HG03432 (cell line): ENCODE data around the gene COPS8.

Experiments used
- ATAC-seq: cut with Tn5 transposase; IDR thresholded peaks from one replicate; pipeline ENCODE4 v1.9.1; 2021; ENCODE audit warnings: mild to moderate bottlenecking, moderate library complexity; ENCODE audit not compliant: unreplicated experiment

The COPS8 gene

DNA sequence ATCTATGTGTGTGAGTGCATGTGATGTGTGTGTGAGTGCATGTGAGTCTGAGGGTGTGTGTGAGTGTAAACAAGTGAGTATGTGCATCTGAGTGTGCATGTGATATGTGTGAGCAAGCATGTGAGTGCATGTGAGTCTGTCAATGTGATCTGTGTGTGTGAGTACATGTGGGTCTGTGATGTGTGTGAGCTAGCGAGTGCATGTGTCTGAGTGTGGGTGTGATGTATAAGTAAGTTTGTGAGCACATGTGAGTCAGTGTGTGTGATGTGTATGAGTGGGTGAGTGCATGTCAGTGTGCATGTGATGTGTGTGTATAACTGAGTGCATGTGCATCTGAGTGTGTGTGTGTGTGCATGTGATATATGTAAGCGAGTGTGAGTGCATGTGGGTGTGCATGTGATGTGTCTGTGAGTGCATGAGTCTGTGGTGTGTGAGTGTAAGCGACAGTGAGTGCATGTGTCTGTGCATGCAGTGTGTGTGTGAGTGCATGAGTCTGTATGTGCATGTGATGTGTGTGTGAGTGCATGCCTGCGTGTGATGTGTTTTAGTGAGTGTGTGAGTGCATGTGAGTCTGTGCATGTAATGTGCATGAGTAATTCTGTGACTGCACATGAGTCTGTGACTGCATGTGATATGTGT is 44.1 kb downstream of the COPS8 start:
- ATAC-seq = no peak

DNA sequence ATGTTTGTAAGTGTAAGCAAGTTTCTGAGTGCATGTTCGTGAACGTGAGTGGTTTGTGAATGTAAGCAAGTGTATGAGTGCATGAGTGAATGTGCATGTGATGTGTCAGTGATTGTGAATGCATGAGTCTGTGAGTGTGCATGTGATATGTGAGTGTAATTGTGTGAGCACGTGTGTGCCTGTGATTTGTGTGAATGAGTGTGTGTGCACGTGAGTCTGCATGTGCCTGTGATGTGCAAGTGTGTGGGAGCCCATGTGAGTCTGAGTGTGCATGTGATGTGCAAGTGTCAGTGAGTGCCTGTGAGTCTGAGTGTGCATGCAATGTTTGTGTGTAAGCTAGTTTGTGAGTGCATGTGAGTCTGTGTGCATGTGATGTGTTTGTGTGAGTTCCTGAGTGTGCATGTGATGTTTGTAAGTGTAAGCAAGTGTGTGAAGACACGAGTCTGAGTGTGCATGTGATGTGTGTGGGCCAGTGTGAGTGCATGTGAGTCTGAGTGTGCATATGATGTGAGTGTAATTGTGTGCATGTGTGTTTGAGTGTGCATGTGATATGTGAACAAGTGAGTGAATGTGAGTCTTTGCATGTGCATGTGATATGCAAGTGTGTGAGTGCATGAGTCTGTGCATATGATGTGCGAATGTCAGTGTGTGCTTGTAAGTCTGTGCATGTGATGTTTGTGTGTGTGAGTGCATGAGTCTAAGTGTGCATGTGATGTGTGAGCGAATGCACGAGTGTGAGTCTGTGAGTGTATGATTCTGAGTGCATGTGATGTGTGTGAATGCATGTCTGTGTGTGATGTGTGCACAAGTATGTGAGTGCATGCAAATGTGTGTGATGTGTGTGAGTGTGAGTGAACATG is 45.1 kb downstream of the COPS8 start:
- ATAC-seq = no peak

GRCh38 chr2:237131749-237132533 is 46.3 kb downstream of the COPS8 start:
- no peak for ATAC-seq

GRCh38 chr2:237132799-237133198 is 47.1 kb downstream of the COPS8 start:
- no peak for ATAC-seq

GRCh38 chr2:237134321-237135230 is 48.9 kb downstream of the COPS8 start:
- ATAC-seq = no peak

GRCh38 chr2:237136824-237137223 is 51.1 kb downstream of the COPS8 start:
- no peak for ATAC-seq

GRCh38 chr2:237137626-237138323 is 52.1 kb downstream of the COPS8 start:
- no peak for ATAC-seq

DNA sequence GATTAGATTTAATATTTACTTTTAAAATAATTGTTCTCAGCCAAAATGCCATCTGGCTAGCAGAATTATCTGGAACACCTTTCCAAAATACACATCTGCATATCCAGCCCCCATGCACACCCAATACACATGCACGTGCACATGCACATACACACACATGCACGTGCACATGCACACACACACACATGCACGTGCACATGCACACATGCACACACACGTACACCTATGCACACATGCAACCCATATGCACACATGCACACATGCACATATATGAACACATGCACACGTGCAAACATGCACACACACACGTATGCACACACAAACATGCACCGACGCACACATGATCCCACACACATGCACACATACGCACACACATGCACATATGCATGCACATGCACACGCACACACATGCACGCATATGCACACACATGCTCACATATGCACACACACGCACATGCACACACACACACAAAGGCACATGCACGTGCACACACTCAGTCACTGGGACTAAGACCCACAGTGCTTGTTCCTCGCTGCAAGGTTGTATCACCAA is 53.5 kb downstream of the COPS8 start:
- ATAC-seq = no peak

- no peak for ATAC-seq
Measured at GRCh38 chr2:237140689-237141285, 55.1 kb downstream of the COPS8 start.

- no peak for ATAC-seq
Measured at GRCh38 chr2:237141571-237142051, 55.9 kb downstream of the COPS8 start.

GRCh38 chr2:237143118-237143517 is 57.4 kb downstream of the COPS8 start:
- ATAC-seq = no peak

DNA sequence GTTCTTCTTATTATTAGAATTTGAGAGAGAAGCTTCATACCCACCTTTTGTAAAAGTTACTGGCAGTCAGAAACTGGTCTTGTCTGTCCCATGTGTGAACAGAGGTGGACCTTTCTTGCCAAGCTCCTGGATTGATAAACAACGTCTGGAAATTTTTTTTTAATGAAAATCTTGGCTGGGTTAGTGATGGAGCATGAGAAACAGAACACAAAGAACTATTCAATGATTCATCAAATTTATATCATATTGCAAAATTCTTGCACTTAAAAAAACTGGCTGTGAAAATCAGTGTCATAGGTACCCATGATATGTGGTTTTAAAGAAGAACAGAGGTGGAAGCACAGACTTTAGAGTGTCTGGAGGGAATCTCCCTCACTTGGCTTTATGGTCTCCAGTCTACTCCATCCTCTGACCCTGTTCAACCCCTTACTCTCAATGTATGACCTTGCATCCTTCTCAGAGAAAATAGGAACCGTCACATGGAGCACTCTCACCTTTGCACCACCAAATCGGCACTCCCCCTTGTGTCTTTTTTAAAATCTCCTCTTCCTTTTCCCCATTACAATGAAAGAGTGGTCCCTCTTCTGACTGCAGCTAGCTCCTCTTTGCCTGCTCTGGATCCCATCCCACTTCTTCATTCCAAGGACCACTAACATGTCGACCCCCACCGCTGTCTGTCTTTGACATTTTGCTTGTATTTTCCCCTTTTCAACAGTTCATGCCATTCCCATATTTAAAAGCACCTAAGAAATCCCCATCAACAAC is 58.2 kb downstream of the COPS8 start:
- no peak for ATAC-seq

GRCh38 chr2:237144516-237144915 is 58.8 kb downstream of the COPS8 start:
- no peak for ATAC-seq

DNA sequence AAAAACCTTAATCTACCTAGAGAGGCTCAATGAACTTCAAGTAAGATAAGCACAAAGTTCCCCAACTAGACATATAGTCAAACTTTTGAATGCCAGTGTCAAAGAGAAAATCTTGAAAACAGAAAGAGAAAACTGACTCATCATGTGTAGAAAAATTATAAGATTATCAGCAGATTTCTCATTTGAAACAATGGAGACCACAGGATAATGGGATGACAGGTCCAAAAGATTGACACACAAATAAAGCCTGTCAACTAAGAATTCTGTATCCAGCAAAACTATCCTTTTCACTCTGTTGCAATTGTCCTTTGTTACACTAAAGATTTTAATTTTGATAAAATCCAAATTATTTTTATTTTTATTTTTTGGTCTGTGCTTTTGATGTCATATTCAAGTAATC is 61.6 kb downstream of the COPS8 start:
- ATAC-seq = no peak

DNA sequence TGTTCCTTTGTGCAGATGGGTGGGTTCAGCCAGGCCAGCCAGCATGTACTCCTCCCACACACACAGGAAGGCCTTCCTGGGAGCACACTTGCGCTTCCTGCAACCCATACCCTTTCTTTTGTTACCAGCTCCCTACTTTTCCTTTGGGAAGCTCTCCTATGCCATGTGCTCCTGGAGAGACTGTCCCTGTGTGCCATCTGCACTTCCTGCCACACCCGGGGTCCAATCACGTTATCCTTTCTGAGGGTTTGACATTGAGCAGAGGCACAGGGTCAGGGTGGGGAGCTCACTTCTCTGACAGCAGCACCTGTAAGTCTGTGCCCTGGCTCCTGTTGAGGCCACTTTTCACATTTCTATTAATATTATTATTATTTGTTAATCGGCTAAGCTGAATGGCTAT is 62.9 kb downstream of the COPS8 start:
- ATAC-seq = no peak

GRCh38 chr2:237149425-237149824 is 63.7 kb downstream of the COPS8 start:
- ATAC-seq = no peak
